Type B pancreatic cell (in vitro differentiated cells): Measurements from ENCODE around the gene SLC16A12. TPM values are rescaled to one million over a fixed set of nuclear protein-coding genes. Genes with fewer than 3 reads are reported as not detected.

Experiments used
- DNase-seq: peaks from one replicate; pipeline ENCODE4 v3.0.0; 2021; ENCODE audit warnings: mixed read lengths; ENCODE audit not compliant: unreplicated experiment; ENCODE audit errors: extremely low spot score
- H3K27ac Mint-ChIP-seq: 2 replicates; pipeline ENCODE4 v1.8.0; 2021; ENCODE audit warnings: mild to moderate bottlenecking, mixed read lengths
- H3K27me3 Mint-ChIP-seq: 2 replicates; pipeline ENCODE4 v1.8.0; 2021; ENCODE audit warnings: mixed read lengths
- H3K36me3 Mint-ChIP-seq: 2 replicates; pipeline ENCODE4 v1.8.0; 2021; ENCODE audit warnings: mixed read lengths
- H3K4me1 Mint-ChIP-seq: one replicate; pipeline ENCODE4 v1.8.0; 2021; ENCODE audit warnings: mixed read lengths; ENCODE audit not compliant: unreplicated experiment
- H3K4me3 Mint-ChIP-seq: 2 replicates; pipeline ENCODE4 v1.8.0; 2021; ENCODE audit warnings: mild to moderate bottlenecking, mixed read lengths
- H3K9me3 Mint-ChIP-seq: 2 replicates; pipeline ENCODE4 v1.8.0; 2021; ENCODE audit warnings: mixed read lengths
- CTCF ChIP-seq: fragments of 200-600 bp; sonication (generic); conservative IDR thresholded peaks from 2 replicates; pipeline ENCODE4 v1.5.0; 2021; ENCODE audit warnings: antibody characterized with exemption, mild to moderate bottlenecking
- total RNA-seq: library from RNA; stranded (reverse); gene quantifications from 2 replicates; pipeline ENCODE4 v1.2.1, GENCODE V29; 2021; ENCODE audit warnings: low replicate concordance

Gene SLC16A12
- total RNA-seq, 1 donor from 2014 or later, result 3.7 TPM

- Mint-ChIP-seq H3K36me3 (no peaks in the 10 kb centered on the region), H3K9me3 (no peaks in the 10 kb centered on the region), H3K4me3 (no peak overlapping the region), H3K27ac (no peak overlapping the region), H3K27me3 (peaks cover 2% of the 10 kb centered on the region), H3K4me1 (no peaks in the 10 kb centered on the region)
- TF ChIP-seq CTCF, result no peak
- no peak for DNase-seq
Measured at GRCh38 chr10:89442289-89442688, 93.1 kb downstream of the SLC16A12 start.

DNA sequence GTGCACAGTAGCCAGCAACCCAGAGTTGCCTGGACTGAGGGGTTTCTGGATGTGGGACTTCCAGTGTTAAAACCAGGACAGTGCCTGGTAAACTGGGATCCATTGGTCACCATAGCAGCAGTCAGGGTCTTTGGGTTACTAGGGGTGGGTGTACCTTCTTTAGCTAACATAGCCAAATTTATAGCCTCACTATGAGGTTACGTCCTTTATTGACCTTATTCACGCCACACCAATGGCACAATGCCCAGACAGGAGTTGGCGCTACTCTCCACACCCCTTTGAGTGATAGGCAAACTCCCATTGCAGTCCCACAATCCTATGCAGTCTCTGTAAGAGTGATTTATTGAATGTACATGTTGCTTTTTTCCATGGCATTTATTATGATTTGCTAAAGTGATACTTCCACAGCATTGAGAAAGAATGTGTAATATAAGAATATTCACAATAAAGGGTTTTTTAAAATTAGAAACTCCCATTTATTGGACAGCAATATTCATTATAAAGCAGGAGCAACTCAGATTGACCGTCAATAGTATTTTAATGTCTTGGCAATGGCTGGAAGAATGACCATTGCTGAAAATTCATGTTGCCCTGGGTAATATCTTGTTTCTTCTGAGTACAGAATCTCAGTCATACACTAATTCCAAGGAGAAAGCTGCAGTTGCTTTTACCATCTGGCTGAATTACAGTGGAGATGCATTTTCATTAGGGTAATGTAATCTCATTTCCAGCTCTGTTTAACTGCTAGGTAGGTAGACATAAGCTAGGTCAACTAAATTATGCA lies 95.0 kb downstream of the SLC16A12 start:
- H3K36me3 Mint-ChIP-seq, result no peaks in the 10 kb centered on the region
- no peak for TF ChIP-seq CTCF
- no peaks in the 10 kb centered on the region for H3K27me3 Mint-ChIP-seq
- no peak for DNase-seq
- no peak overlapping the region for H3K4me3 Mint-ChIP-seq
- no peaks in the 10 kb centered on the region for H3K4me1 Mint-ChIP-seq
- H3K27ac Mint-ChIP-seq, result no peak overlapping the region
- H3K9me3 Mint-ChIP-seq, result no peaks in the 10 kb centered on the region

- Mint-ChIP-seq H3K9me3 (no peaks in the 10 kb centered on the region), H3K27me3 (no peaks in the 10 kb centered on the region), H3K27ac (no peak overlapping the region), H3K36me3 (no peaks in the 10 kb centered on the region), H3K4me3 (no peak overlapping the region), H3K4me1 (no peaks in the 10 kb centered on the region)
- DNase-seq, result no peak
- TF ChIP-seq CTCF, result no peak
Measured at GRCh38 chr10:89438525-89438924, 96.9 kb downstream of the SLC16A12 start.

- DNase-seq, result no peak
- no peaks in the 10 kb centered on the region for H3K9me3 Mint-ChIP-seq
- no peak overlapping the region for H3K4me3 Mint-ChIP-seq
- peaks cover 6% of the 10 kb centered on the region for H3K4me1 Mint-ChIP-seq
- H3K36me3 Mint-ChIP-seq, result no peaks in the 10 kb centered on the region
- peak overlapping the region; percentile 18 for H3K27ac Mint-ChIP-seq
- H3K27me3 Mint-ChIP-seq, result no peaks in the 10 kb centered on the region
- TF ChIP-seq CTCF, result no peak
Measured at GRCh38 chr10:89431977-89432376, 103.4 kb downstream of the SLC16A12 start.

DNA sequence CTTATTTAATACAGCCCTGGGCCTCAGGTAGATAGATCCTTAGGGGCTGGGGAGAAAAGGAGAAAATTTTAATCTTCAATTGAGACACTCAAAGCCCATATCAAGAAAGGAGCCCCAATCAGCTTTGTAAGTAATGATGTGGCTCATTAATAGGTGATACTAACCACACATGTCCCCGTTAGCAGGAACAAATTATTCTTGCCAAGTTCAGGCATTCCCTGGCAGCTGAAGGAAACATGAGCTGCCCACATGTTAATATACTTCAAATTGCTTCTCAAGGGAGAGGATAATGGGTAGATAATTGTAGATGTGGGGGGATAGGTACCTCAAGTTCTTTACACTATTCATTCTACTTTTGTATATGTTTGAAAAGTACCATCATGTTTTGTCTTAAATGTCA lies 106.5 kb downstream of the SLC16A12 start:
- DNase-seq, result no peak
- H3K27me3 Mint-ChIP-seq, result no peaks in the 10 kb centered on the region
- peaks cover 13% of the 10 kb centered on the region for H3K4me1 Mint-ChIP-seq
- H3K27ac Mint-ChIP-seq, result no peak overlapping the region
- H3K4me3 Mint-ChIP-seq, result no peak overlapping the region
- H3K36me3 Mint-ChIP-seq, result no peaks in the 10 kb centered on the region
- no peaks in the 10 kb centered on the region for H3K9me3 Mint-ChIP-seq
- TF ChIP-seq CTCF, result no peak

DNA sequence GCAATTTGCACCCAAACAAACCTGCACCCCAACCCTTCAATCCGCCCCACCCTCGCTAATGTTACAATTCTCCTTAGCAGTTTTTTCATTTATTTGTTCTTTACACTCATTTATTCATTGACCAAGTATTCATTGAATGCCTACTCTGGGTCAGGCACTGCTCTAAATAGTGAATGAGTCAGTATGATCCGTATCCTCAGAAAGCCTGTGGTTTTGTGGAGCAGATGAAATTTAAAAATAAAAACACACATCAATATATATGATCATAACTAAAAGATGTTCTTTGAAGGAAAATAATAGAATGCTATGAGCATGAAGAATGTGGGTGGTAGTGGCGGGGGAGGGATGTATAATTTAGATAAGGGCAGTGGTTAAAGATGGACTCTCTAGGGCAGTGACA lies 107.8 kb downstream of the SLC16A12 start:
- no peak for TF ChIP-seq CTCF
- Mint-ChIP-seq H3K4me1 (peaks cover 13% of the 10 kb centered on the region), H3K27ac (no peak overlapping the region), H3K4me3 (no peak overlapping the region), H3K9me3 (no peaks in the 10 kb centered on the region), H3K27me3 (no peaks in the 10 kb centered on the region), H3K36me3 (no peaks in the 10 kb centered on the region)
- no peak for DNase-seq
